ENCODE results near the gene MYL11.

GRCh38 chr16:30342751-30343490, 31.7 kb upstream of the MYL11 start:
- no peak for TF ChIP-seq POLR2AphosphoS5 (IDR thresholded peaks at IDR 0.05; ENCODE audit: low read depth, low read length)
- no peak for TF ChIP-seq SIN3A (IDR thresholded peaks at IDR 0.05; ENCODE audit: borderline replicate concordance, insufficient read depth, low read length)
- TF ChIP-seq TAF1 (IDR thresholded peaks at IDR 0.05; ENCODE audit: borderline replicate concordance, insufficient read depth, low read length) = no peak
- TF ChIP-seq REST (IDR thresholded peaks at IDR 0.05; ENCODE audit: insufficient read depth in 1 of 2, low read depth in 2 of 2, low read length in 2 of 2) = no peak
- no peak for TF ChIP-seq FOXP2 (optimal IDR thresholded peaks at IDR 0.05; ENCODE audit: borderline replicate concordance, extremely low read depth, extremely low read length, insufficient read depth)

Measured in PFSK-1 (cell line).